Vagina (tissue), 2 donors: ENCODE data around the gene TNNT2.

Experiments
- CTCF ChIP-seq, 3 experiments: fragments of 450-650 bp in 2 of 3; fragments of 200-600 bp in 1 of 3; sonication (generic) in 1 of 3; IDR thresholded peaks; one replicate each; pipeline ENCODE4 v1.5.1; 2017 to 2019; ENCODE audit warnings: antibody characterized with exemption in 3 of 3, mild to moderate bottlenecking in 2 of 3, moderate library complexity in 2 of 3
- POLR2A ChIP-seq, 2 donors: fragments of 450-650 bp; IDR thresholded peaks; one replicate each; pipeline ENCODE4 v1.6.1; 2017; ENCODE audit warnings: antibody characterized with exemption in 2 of 2, mild to moderate bottlenecking in 2 of 2, moderate library complexity in 2 of 2
- POLR2AphosphoS5 ChIP-seq, 2 donors: sonication (generic); formaldehyde crosslinking; IDR thresholded peaks; one replicate each; pipeline ENCODE4 v1.9.0; 2017; ENCODE audit warnings: antibody characterized with exemption in 2 of 2, mild to moderate bottlenecking in 2 of 2, low read depth in 1 of 2; ENCODE audit not compliant: insufficient read depth in 1 of 2

- no peak for TF ChIP-seq CTCF (IDR thresholded peaks at IDR 0.05)
- TF ChIP-seq POLR2AphosphoS5 (IDR thresholded peaks at IDR 0.05; ENCODE audit: insufficient read depth in 1 of 2, low read depth in 1 of 2), result no peak
- no peak for TF ChIP-seq POLR2A (IDR thresholded peaks at IDR 0.05)
These were observed 59.9 kb downstream of the TNNT2 start for GRCh38 chr1:201317551-201317950.
